Cerebellar nuclear complex (tissue), 1 donor: ENCODE data around the gene ERC2.

Source experiments
- DNase-seq, 2 experiments: peaks; one replicate each; lab custom pipeline; 2025; lab: John Stamatoyannopoulos, UW

ERC2 gene

DNA sequence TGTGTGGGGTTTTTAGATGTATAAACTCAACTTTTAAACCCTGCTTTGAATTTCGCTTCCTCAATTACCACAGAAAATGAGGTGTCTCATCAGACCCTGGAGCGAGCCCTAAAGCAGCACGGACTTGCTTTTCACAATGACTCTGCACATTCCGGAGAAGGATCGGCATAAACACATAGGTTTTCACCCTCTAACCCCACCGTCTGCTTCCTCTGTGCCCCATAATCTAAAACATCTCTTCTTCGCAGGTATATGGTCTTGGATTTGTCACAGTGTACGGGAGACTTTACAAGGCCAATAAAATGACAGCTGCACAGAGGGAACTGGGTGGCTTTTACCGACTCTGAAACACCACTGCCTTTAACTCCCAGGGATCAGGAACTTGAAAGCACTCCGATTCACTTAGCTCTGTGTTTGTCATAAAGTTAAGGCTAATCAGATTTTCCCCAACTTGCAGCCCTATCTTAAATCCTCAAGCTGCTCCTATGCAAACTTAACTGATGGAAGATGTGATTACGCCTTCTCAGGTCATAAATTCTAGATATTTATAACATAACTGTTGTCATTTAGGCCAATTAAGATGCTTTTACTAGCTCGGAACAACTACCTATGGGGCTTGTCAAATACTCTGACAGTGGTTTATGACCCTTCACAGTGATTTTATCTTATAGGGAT is 847.8 kb downstream of the ERC2 start:
- DNase-seq, result no peak

DNA sequence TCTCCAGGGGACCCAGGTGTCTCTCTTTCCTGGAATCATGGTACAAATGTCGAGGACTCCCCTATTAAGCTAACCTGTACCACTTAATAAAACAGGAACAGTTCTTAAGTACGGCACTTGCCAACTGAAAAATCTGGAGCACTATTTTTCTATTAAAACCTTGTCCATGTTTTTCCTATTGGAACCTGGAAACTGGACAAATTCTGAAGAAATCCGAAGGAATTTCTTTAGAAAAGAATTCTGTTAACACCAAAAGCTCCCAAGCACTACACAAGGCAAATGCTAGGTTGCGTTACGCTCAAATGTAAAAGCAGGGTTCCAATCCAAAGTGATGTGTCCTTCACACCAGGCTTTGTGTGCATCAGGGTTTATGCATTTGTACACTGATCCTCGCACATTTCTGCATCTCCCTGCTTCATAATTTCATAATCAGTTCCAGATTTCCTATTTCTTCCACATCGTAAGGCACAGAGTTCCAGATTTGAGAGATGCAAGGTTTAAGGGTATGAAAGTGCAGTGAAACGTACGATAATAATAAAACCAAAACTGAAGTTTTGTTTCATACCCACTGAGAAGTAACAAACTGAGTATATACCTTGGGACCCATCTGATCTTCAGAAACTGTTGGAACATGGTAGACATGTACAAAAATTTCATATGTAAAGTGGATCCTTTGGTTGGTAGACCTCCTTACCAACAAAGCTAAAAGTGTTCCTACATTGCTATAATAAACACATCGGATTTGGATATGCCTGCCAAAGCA is 849.0 kb downstream of the ERC2 start:
- DNase-seq, result no peak

DNA sequence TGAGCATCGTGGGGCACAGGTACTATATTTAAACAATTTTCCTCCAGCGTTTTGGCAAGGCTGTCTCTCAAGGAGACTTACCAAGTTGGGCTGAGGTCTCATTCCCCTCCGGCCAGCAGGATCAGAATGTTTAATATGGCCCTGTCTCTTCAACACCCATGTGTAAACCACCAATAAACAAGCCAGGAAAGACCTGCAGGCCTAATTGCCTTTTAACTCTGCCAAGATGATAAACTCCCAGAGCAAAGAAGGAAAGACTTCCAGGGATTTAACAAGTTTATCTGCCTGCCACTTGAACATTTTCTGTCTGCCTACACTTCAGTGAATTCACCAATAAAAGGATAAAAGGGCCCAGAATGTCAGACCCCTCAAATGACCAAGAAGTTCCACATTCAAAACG is 850.9 kb downstream of the ERC2 start:
- no peak for DNase-seq

DNA sequence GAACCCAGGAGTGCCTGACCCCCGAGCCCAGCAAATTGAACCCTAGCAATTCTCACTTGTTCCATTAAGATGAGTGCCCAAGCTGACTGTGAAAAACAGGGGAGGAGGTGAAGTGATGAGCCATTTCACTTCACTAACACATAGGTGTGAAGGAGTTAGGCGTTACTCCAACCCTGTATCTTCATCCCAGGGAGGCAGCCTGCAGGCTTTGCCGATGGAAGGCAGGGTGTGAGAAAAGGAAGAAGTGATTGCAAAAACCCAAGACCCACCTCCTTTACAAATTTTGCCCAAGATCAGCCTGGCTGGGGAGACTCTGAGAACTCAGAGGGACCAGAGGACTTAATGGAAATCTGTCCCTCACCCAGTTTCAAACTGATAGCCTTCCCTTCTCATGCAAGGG is 851.5 kb downstream of the ERC2 start:
- DNase-seq, result no peak

DNA sequence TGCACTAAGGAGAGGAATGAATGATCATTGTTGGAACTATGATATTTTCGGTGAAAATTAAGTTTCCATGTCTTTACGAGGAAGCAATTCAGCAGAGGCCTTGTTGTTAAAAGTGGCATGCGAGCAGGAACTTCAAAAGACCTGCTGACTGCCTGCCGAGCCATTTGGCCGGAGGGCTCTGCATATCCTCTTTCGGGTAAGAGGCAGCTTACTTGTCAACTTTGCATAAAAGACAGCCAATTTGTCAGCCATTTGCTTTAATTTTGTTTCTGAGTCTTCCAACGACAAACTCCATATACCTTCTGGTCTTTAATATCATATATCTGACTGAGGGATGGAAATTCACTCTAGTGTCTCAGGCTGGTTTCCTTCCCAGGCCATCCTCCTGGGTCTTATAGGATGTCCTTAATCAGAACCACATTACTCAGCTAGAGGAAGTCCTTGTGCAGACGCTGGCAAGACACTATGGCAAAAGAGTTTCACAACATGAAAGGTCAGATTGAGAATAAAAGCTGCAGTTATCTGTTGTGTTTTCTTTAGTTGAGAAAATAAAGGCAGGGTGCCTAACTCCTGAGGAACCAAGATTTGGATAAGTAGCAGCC is 852.5 kb downstream of the ERC2 start:
- DNase-seq, result no peak

DNA sequence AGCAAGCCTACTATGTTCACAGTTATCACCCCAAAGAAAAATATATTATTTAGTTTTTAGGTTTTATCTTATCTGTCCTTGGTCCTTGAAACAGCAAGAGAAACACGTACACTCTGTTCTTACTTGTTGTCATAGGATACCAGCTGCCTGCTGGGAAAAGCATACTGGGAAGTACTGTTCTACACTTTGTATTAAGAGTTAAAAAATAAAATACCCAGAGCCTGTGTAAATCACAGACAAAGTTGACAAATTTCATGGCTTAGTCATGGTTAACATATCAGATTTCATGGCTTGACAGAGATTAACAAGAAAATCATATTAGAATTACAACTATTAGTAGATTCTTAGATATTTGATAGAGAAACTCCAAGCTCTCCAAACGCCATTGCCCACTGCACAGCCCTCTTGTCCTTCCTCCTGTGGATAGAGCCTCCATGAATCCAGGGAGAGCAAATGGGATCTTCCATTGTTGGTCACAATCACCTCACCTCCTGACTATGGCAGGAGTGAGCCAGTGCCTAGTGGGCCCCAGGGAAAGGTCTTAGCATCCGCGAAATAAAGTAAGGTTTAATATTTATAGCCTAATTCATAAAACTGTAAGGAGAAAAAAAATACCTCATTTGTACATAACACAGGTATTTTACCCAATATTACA is 853.1 kb downstream of the ERC2 start:
- DNase-seq, result no peak

DNA sequence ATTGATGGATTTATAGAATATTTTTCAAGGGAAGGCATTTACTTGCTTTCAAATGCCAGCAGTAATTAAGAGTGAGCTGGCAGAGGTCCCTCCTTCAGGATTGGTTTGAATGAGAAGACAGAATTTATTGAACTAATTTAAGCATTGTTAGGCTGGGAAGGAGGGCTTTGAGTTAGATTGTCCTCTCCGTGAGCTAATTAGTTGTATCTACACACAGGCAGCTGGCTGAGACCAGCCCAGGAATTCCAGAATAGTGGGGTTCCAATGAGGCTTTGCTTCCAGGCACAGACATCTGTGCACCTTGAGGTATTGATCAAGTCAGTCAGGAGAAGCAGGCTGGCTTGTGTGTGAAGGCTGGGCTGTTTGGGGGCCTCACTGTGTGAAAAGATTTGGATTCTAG is 857.1 kb downstream of the ERC2 start:
- DNase-seq, result no peak

DNA sequence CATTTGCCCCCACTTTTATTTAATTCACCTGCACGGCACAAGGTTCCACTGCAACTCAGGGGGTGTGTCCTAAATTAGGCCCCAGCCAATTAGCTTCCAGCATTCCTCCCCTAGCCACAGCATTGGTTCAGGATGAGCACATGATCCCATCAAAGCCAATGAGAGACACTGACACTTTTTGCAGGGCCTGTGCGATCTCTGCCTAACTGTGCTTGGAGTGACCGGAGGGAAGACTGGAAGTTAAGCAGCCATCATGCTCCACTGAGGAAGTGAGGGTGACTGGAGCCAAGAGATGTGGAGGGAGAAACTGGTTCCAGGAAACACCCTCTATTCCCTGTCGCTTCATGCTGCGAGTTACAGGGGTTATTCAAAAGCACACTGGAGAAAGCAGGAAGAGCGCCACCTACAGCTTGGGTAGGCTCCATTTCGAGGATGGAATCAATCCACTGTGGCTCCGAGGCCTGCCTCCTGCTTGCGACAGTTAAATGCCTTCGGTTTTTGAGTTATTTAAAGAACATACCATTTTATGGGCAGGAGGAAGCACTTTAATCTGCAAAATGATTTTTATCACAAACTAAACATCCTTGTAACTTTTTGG is 858.9 kb downstream of the ERC2 start:
- DNase-seq, result no peak

DNA sequence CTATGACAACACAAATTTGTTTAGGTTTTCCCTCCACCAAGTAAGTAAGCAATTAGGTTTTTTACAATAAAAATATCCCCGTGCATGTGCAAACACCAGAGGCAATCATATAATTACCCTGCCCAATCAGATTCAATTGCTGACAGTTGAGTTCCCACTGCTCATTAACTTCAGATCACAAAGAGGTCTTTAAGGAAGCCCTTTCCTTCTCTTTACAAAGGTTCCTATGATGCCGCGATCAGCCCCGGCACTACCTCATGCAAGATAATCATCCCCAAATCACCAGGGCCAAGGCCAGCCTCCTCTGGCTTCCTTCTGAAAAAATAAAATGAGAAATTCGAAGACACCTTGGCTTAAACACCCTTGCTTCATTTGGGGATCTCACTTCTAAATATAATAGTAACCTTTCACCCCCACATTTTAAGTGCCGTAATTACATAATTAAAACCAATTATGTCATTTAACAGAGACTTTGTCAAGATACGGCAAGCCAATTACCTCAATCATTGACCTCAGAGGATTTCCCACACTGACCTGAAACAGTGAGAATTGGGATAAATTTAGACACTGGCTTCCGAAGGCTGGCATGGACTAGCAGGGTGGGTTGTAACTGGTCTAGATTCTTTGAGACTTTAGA is 859.8 kb downstream of the ERC2 start:
- no peak for DNase-seq

DNA sequence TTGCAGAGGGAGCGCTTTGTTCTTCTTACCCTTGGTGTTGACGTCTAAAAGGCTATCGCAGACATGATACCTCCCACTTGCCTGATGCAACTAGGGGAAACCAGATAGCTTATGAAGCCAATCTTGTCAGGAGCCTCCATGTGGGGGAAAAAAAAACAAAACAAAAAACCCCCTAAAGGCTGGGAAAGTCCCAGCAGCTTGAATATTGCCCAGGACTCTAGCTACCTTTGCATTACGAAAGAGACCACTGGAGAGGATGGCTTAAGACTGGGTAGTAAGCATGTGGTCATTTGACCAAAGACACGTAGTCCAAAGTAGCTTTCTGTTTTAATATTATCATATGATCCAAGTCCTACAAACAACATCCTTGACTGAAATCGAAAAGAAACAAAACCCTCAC is 860.4 kb downstream of the ERC2 start:
- DNase-seq, result no peak

DNA sequence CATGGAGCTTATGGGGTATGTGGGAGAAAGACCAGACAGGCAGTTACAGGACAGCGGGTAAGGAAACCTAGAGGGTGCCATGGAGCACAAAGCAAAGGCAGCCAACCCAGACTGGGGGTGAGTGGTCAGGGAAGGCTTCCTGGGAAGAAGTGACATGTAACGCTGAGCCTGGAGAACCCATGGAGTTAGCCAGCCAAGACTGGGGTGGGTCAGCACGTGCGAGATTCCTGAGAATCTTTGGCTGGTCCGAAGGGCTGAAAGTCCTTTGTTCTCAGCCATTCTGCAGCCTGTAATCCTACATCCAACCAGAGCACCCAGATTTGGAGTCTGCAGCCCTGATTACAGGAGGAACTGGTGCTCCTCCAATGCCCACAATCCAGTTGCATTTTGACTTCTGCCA is 861.1 kb downstream of the ERC2 start:
- no peak for DNase-seq

DNA sequence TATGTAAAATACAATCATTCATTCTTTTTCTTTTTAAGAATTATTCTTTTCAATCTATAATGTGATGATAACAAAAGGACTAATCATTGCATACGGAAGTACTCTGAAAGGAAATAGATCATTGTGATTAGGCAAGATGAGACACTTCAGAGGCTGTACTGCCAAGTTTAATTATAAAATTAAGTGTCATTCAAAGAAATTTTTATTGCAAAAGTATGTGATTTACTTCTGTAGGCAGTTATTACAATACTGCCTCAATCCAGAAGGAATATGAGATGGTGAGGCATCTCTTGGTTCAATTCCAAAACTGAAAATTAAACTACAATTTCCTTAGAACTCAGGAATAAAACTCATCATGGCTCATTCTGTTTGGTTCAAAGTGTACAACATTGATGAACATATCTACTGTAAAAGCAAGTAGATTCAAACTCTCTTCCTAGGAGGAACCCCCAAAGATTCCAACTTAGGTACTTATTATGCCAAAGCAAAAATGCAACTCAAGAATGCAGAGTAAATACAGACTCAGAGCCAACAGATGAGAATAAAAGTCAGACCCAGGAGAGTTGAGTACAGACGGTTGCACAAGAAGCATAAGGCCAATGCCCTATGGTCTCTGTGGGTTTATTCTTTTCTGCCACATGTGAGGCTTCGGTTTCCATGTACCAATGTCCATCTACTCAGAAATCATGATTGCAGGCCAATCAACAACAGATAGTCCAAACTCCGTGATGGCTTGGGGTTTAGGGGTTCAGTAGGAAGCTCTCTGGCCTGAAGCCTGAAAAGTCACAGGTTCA is 862.6 kb downstream of the ERC2 start:
- no peak for DNase-seq

DNA sequence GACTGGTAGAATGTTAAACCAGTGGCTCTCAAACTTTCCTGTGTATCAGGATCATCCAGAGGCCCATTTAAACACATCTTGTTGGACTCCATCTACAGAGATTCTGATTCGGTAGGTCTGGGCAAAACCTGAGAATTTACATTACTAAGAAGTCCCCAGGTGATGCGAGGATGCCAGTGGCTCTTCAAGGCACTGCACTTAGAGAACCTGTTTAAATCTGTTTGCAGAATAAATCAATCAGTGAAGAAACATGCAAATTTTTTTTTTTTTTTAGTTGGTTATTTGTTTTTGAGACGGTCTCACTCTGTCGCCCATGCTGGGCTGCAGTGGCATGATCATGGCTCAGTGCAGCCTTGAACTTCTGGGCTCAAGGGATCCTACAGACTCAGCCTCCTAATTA is 863.4 kb downstream of the ERC2 start:
- DNase-seq, result no peak

DNA sequence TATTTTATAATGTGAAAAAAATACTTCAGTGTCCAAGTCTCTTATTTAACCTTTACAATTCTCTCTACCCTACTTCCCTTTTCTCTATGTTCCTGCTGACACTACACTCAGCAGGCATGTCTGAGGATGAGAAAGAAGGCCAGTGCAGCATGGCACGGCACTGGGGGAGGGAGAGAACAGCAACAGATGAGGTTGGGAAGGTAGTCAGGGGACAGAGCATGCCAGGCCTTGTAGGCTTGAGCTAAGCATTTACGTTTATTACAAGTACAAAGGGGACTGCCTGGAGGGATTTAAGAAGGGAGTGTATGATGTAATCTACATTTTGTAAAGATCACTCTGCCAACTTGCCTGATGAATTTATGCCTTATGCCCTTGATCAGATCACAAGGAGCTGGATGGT is 863.9 kb downstream of the ERC2 start:
- no peak for DNase-seq

DNA sequence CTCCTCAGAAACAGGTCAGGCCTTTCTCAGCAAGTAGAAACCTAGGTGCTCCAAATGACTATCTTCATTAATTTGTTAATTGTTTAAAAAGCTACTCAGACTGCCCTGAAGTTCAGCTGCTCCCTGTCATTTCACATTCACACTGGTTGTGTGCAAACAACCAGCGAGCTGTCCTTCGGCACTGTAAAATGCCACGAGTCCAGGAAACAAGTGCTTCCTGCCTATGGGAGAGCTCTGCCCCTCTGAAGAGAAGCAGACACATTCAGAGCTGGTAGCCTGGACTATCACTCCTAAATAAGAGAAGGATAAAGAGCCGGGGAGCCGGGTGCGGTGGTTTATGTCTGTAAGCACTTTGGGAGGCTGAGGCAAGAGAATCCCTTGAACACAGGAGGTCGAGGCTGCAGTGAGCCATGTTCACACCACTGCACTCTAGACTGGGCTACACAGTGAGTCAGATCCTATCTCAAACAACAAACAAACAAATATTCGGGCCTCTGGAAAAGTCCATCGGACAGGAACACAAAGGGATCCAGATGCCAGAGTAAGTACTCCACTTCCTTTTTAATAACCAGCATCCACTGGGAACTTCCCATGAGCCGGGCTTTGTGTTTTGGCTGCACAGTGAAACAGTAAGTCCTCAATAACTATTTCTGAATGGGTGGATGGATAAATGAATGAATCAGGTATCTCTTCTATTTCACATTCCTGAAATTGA is 866.7 kb downstream of the ERC2 start:
- DNase-seq, result no peak

DNA sequence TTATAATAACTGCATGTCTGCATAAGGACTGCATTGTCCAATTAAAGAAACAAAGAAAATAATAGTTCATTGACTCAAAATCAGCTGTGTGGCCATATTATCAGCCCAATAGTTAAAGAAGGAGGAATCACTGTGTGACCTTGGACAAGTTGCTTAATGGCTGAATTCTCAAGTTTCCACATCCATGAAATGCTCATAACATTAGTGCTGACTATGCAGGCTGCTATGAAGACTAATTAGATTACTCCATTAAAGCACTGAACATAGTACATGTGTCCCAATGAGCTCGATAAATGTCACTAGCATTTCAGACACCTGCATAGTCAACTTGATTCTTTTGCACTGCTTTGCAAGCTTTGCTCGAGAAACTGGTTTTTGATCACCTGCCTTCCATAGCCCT is 870.0 kb downstream of the ERC2 start:
- DNase-seq, result no peak

DNA sequence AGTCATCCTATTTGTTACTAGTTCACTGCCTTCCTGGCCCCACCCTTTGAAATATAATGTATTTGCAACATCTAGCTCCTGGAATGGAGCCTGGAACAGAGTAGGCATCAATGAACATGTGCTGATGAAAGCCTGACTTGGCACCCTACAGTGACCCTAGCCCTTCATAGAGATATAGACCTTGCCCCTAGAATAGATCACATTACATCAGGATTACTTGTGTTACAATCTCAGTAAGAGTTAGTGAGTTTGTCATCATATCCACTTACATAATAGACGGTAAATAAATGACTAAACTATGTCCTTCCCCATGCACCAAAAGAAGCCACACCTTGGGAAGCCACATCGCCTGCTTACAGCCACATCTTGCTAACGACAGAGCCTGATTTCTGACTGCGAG is 870.6 kb downstream of the ERC2 start:
- no peak for DNase-seq

DNA sequence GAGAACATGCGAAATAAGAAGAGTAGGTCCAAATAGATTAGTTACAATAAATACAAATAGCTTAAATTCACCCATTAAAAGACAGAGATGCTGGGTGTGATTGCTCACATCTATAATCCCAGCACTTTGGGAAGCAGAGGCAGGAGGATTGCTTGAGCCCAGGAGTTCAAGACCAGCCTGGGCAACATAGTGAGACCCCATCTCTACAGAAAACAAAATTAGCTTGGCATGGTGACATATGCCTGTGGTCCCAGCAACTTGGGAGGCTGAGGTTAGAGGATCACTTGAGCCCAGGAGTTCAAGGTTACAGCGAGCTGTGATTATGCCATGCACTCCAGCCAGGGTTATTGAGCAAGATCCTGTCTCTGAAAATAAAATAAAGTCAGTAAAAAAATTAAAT is 872.1 kb downstream of the ERC2 start:
- DNase-seq, result no peak

DNA sequence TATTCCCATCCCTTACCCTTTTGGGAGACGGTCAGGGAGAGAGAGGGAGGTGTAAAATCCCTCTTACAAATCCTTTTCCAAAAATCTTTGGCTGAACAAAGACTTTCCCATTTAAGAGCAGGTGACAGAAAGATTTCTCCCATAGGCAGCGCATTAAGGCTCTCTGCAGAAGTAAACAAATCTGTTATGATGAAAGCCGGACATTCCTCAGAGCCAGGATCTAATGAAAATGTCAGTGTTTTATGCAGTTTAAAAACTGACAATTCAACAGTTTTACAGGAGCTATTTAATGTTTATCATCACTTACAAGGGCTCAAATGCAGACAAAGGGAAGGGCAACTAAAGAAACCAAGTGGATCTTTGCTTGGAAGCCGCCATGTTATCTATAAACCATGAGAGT is 872.8 kb downstream of the ERC2 start:
- DNase-seq, result no peak

DNA sequence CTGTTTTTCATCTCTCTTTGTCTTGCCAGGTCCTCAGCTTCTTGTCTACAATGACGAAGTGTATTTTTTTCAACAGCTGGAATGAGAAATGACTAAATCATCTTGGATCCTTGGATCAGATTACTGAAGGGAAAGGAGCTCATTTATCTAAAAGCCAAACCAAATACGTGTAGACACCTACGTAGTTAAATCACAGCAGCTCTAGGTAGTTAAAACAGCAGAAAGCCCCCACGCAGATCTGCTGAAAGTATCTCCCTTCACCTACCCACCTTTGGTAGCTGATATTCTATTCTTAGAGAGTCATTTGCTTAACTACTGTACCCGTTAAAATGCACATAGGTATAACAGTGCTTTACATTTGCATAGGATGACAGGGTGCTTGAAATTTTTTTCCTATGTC is 875.7 kb downstream of the ERC2 start:
- DNase-seq, result no peak

DNA sequence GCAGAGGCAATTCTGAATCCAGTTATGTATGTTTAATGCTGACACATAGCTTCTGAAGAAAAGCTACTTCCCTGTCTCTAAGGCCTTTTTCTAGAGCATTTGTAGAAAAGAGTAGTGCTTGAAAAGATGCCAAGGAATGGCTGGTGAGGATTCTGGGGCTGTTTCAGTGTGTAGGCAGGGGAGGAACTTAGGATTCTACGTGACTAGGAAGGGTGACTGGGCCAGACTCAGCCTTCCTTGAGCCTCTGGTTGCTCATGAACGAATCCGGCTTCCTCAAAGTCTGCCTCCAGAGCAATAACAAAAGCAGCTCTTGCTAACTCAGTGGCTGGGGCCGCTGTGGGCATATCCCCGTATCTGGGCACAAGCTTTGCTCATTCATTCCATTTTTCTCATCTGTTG is 876.4 kb downstream of the ERC2 start:
- DNase-seq, result no peak
